G401 (cell line): ENCODE results near the gene MORF4L2. TPM values are rescaled to one million over a fixed set of nuclear protein-coding genes. Genes with fewer than 3 reads are reported as not detected.
"Not testable (repeated sequence)": the region's sequence is repeated elsewhere in the genome, so short reads cannot be mapped to it uniquely, and the experiment has no call there.

Source experiments
- DNase-seq: peaks from one replicate; pipeline ENCODE4 v3.0.0-alpha.2; 2015; ENCODE audit warnings: low spot score
- in situ Hi-C: cut with HindIII; loops from 2 replicates; pipeline ENCODE4 v1.10.0; 2016; ENCODE audit warnings: low sequenced_read_pairs, mixed read lengths
- total RNA-seq: library from RNA; depleted of rRNA; stranded (reverse); fragments of >200 nt; shearing (Covaris generic); gene quantifications from 2 replicates; pipeline ENCODE4 v1.2.3, GENCODE V29; 2014

MORF4L2 gene
- total RNA-seq, 1 experiment from 2014 or later = 666 TPM

DNA sequence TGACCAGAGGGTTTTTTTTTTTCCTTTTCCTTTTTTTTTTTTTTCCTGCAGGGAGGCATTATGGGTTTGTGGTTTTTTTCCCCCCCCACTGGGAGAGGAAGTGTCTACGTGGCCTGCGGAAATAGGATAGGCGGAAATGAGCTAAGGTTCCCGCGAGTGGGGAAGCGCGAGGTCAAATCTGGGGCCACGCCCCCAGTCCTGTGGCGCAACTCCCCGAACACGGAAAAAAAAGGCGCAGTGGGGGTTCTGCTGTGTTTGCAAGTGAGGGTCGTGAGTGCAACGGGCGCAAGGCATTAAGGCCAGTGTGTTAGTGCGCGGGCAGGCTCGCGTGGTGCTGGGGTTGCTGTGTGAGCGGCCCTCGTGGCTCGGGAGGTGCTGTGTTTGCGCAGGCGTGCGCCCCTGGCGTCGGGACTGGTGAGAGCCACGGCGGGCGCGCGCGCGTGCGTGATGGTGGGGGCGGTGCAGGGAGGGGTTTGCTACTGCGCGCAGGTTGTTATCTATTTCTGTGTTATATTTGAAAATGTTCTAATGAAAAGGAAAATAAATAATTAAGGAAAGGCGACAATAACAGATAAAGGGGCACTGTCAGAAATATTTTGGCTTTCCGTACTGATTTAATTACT, 685 bp upstream of the MORF4L2 start:
- DNase-seq = peak; percentile 76
- in situ Hi-C loops = no loop called here

DNA sequence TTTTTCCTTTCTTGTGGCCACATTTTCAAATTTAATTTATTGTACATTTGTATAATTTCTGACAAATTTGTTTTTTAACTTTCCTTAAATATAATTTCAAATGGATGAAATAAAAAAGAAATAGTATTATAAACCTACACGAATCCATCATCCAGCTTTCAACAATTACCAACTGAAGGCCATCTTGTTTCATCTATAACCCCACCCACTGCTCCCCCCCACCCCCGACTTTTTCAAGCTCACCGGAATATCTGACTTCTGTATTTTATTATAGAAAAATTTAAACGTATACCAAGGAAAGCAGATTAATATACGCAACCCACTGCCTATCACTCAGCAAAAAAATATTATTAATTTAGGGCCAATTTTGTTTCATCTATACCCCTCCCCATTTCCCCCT, 1.1 kb downstream of the MORF4L2 start:
- no peak for DNase-seq
- in situ Hi-C loops = no loop called here

DNA sequence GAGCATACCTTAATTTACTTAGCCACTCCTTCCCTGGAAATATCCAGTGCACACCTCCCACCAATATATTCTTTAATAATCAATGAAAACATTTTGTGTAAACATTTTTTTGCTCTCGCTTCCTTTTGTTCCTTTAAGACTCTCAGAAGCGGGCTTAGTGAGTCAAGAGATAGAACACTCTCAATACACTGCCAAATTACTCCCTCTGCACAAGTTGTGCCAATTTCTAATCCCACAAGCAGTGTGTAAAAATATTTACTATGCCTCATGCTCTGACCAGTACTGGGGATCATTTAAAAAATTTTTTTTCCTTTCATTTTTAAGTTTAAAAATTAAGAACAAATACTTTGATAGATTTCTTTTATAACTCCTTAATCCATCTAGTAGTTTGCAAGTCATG, 5.1 kb downstream of the MORF4L2 start:
- DNase-seq = no peak
- in situ Hi-C loops = no loop called here

DNA sequence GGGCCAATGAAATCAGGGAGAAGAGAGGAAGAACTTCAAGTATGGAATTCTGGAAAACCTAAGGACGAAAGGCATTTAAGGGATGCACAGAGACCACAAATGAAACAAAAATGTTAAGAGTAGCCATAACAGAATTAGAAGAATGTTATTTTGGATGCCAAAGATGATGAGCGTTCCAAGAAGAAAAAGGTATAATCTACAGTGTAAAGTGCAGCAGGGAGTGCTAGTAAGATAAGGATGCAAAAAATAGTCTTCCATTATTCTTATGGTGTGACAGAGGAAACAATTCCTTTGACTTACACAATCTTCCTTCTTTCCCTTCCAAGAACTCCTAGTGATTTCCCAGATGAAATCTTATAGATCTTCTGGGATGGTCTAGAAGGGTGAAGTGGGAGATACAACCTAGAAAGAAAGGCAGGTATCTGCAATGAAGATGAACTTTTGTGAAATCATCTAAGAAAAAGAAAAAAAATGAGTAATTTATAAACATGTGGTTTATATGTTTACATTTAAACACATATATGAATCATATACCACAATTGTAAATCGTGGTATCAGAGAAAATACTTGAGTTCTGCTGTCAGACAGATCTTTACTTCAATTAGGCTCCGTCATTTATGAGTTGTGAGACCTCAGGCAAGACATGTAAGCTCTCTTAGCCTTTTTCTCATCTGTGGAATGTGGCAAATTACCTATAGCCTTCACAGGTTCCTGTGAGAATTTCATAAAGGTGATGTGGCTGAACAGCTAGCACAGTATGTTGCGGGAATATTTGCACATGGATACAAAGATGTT, 8.1 kb downstream of the MORF4L2 start:
- in situ Hi-C loops = no loop called here
- DNase-seq = no peak

DNA sequence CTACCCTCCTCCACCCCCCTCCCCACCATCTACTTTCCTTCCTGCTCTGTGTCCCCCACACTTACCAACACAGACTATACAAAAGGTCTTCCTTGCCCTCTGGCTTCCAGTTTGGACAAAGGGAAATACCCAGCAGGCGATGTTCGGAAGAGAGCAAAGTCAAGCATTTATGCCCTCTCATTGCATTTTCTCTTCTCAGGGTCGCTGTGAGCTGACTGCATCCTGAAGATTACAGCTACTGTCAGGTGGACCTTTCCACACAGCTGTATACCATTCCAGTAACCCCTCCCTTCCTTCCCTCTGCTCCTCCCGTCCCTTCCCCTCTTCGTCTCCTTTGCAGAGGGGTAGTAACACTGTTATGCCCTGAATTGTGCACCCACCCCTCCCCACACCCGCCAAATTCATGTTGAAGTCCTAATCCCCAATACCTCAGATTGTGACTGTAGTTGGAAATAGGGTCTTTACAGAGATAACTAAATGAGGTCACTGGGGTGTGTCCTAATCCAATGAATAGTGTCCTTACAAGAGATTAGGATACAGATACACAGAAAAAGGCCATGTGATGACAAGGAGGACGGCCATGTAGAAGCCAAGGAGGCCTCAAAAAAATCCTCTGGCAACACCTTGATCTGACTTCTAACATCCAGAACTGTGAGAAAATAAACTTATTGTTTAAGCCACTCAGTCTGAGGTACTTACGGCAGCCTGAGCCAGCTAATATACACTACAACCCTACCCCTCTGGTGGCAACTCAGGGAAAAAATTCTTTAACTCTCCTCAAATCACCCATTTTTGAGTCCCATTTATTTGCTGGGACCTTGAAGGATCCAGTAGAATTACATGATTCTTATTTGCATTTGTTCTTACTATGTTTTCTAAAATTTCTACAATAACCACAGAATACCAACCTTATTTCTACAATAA, 11.7 kb downstream of the MORF4L2 start:
- in situ Hi-C loops = no loop called here
- DNase-seq = no peak

DNA sequence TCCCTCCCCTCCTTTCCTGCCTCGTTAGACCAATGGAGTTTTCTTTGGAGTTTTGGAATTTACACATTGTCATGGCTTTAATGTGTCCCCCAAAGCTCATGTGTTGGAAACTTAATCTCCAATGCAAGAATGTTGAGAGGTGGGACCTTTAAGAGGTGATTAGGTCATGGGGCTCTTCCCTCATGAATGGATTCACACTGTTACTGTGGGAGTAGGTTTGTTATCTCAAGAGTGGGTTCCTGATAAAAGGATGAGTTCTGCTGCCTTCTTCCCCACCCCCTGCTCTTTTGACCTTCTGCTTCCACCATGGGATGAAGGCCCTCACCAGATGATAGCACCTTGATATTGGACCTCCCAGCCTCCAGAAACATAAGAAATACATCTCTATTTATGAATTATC, 16.8 kb downstream of the MORF4L2 start:
- DNase-seq = no peak
- in situ Hi-C loops = no loop called here

DNA sequence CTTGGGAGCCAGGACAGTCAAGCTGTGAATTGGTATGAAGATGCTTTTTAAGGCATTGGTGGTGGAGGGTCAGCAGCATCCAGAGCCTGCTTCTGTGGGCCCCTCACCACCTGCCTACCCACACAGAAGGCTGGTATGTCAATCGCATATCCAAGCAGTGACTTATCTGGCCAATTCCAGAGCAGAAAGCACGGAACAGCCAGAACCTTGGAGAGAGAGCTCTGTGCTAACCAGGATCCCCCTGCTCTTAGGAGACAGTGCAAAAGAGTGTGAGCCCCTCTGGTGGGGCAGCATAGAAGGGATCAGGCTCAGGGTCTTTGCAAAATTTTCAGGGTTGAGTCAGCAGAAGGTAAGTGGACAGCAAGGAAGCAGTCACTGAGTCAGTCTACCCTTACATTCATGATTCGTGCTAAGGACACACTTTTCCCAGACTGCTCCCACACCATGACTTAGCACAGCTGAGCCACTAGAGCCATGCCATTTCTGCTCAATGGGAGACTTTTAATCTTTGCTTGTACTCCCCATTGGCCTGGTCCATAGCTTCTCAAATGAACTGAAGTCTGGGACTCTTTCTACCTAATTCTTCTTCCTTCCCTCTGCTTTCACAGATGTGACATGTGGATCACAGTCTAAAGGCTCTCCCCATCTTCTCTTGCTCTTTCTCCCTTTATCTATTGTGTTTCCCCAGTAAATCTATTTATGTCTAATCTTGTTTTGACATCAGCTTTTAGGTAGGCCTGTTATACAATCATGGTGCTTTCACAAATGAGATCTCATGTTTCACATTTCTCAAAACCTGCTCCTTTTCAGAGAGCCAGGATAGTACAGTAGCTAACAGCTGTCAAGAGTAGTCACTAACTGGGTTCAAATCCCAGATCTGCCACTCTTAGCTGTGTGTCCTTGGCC, 20.0 kb downstream of the MORF4L2 start:
- in situ Hi-C loops = no loop called here

DNA sequence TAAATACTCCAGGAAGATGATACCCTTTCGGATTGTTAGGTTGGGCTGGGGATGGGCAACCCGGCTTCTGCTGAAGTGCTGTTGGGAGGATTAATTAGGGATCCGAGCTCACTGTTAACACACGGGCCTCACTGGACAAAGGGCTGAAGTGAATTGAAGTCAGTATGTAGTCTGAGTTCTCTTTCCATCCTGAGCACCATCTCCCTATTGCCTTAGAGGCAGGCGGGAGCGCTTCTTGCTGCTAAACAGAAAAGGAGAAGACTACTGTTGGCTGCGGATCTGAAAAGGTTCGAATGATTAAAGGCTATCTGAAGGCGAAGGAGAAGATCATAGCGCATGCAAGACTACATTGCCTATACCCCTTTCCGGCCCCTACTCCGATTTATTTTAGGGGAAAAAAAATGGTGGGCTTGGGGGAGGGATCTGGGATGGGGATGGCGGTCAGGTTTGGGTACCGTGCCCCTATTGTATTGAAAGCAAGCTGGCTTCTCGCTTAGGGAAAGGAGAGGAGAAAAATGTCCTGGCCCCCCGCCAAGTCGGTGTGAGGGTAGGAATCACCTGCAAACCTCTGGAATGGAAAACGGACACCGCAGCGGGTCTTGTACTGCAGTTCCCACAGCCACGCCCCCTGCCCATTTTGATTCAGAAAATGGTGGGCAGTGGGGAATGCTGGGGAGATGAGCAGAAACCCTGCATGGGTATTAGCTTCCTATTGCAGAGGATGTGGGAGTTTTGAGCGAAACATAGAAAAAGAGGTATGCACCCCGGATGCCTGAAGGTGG, 22.3 kb downstream of the MORF4L2 start:
- in situ Hi-C loops = no loop called here

More for the DNA sequence above, 20.0 kb downstream of the MORF4L2 start:
- DNase-seq = no peak

DNA sequence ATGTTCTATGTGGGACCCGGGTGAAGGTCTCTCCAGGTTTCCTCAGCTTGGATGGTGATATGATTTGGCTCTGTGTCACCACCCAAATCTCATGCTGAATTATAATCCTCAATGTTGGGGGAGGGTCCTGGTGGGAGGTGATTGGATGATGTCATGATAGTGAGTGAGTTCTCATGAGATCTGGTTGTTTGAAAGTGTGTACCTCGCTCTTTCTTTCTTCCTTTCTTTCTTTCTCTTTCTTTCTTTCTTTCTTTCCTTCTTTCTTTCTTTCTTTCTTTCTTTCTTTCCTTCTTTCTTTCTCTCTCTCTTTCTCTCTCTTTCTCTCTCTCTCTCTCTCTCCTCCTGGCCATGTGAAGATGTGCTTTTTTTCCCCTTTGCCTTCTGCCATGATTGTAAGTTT, 27.0 kb downstream of the MORF4L2 start:
- in situ Hi-C loops, DNase-seq: not testable (repeated sequence)

More for the DNA sequence above, 22.3 kb downstream of the MORF4L2 start:
- DNase-seq = peak; percentile 24

DNA sequence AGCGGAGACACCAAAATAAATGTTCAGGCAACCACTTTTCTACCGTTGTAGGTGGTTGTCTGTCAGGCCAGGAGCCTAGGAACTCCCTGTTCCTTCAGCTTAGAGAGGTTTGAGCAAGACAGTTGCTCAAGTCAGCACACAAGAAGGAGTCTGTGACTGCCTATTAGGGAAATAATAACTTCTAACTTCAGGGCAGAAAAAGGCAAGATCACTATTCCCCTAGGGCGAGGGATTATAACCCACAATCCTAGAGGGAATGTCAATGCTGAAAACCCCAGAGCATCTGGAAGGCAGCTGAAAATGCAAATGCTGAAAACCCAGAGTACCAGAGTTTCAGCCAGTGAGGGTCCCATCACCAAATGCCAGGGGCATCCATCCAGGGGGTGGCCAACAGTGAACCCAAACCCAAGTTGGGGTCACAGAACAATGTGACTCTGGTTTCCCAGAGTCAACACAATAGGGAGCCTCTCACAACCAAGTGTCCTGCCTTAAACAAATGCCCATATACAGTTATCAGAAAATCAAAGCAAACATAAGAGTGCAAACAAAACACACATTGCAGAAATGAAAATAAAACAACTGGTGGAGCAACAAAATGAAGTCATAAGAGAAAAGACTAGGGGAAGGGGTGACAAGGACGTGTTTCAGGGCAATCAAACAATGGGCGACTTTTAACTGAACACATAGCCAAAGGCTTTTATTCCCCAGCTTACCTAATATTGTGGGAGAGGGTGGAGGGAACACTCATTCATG, 27.6 kb downstream of the MORF4L2 start:
- in situ Hi-C loops = no loop called here
- no peak for DNase-seq

DNA sequence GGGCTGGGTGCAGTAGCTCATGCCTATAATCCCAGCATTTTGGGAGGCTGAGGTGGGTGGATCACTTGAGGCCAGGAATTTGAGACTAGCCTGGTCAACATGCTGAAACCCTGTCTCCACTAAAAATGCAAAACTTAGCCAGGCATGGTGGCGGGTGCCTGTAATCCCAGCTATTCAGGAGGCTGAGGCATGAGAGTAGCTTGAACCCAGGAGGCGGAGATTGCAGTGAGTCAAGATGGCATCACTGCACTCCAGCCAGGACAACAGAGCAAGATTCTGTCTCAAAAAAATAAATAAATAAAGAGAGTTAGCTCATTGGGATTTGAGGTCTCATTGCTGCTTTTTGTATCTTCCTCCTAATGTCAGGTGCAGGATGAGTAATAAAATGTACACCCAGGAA, 29.4 kb downstream of the MORF4L2 start:
- in situ Hi-C loops, DNase-seq: not testable (repeated sequence)

DNA sequence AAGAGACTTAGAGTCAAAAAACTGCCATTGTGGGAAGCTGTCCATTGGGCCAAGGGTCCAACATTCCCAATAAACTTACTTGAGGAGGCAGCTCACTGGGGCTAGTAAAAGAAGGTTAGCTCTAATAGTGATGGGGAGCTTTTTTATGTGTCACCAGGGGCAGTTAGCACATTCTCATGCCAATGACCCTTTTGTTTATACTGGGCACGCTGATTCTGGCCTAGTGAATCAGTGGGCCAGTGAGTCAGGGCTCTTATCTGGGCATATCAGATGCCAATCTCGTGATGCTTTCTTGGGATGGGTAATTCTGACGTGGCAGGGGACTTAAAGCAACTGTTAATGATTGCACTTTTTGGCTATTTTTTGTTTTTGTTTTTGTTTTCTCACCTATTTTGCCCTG, 29.9 kb downstream of the MORF4L2 start:
- in situ Hi-C loops = no loop called here
- DNase-seq = no peak

DNA sequence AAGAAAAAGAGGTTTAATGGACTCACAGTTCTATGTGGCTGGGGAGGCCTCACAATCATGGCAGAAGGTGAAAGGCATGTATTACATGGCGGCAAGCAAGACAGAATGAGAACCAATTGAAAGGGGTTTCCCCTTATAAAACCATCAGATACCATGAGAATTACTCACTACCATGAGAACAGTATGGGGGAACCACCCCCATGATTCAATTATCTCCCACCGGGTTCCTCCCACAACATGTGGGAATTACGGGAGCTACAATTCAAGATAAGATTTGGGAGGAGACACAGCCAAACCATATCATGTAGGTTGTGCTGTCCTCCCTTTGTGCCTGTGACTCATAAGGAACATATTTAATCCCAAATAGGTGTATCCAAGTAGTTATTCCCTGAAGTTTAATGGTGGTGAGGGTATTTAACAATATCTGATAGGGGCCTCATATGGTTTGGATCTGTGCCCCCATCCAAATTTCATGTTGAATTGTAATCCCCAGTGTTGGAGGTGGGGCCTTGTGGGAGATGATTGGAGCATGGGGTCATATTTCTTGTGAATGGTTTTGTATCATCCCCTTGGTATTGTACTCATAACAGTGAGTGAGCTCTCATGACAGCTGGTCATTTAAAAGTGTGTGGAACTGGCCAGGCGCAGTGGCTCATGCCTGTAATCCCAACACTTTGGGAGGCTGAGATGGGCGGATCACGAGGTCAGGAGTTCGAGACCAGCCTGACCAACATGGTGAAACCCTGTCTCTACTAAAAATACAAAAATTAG, 31.1 kb downstream of the MORF4L2 start:
- in situ Hi-C loops, DNase-seq: not testable (repeated sequence)

DNA sequence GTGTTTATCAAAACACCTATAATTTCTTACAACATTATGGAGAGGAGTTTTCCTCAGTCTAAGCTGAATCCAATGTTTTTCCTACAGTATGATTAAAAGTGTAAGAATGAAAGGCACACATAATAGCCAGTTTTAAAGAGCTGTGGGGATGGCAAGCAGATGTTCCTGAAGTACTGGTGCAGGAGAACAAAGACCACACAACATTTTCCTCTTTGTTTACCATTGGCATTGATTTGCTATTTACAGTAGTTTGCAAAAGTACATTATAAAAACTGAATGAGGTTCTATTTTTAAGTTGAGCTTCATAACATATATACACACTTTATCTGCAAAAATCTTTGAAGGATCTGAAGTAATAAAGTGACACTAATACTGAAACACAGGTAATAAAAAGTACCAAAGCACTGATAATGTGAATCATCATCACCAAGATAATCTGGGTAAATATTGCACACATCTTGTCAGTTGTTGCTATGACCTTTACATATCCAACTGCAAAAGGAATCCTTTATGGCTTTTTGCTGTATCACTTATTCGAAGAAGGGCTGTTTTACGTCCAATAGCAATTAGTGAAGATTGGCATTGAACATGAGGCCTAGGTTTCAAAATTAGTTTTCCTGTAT, 35.2 kb downstream of the MORF4L2 start:
- in situ Hi-C loops = no loop called here

DNA sequence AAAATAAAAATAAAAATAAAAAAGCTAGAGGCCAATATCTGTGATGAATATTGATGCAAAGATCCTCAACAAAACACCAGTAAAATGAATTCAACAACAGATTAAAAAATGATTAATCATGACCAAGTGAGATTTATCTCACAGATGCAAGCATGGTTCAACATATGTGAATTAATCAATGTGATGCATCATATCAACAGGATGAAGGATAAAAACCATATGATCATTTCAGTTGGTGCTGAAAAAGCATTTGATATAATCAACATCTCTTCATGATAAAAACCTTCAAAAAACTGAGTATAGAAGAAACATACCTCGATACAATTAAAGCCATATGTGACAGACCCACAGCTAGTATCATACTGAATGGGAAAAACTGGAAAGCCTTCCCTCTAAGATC, 38.9 kb downstream of the MORF4L2 start:
- in situ Hi-C loops = no loop called here
- no peak for DNase-seq

More for the DNA sequence above, 35.2 kb downstream of the MORF4L2 start:
- no peak for DNase-seq

DNA sequence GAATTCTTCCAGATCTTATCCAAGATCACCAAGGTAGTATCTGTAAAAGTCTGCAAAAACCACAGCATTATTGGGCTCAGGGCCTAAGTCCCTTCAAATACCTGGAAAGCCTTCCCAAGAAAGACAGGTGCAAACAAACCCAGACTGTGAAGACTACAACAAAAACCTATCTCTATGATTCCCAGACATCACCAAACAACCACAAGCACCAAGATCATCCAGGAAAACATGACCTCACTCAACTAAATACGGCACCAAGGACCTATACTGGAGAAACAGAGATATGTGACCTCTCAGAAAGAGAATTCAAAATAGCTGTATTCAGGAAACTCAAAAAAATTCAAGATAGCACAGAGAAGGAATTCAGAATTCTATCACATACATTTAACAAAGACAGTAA, 42.4 kb downstream of the MORF4L2 start:
- no peak for DNase-seq
- in situ Hi-C loops = no loop called here
